PFSK-1 (cell line): ENCODE measurements around the gene ANO4.

ENCODE experiments used
- FOXP2 ChIP-seq: optimal IDR thresholded peaks from 2 replicates; pipeline ENCODE3; 2011; ENCODE audit warnings: borderline replicate concordance, control low read depth, inconsistent platforms; ENCODE audit not compliant: insufficient read depth; ENCODE audit errors: extremely low read length, extremely low read depth
- POLR2AphosphoS5 ChIP-seq: IDR thresholded peaks from 2 replicates; pipeline ENCODE4 v1.6.1; 2012; ENCODE audit warnings: low read depth, mild to moderate bottlenecking, control low read depth, low read length, moderate library complexity
- REST ChIP-seq, 2 experiments: IDR thresholded peaks; 2 replicates each; pipeline versions ENCODE4 v1.6.1 to v1.8.0; 2011 to 2012; ENCODE audit warnings: low read depth in 2 of 2, low read length in 2 of 2, control low read depth in 1 of 2, inconsistent platforms in 1 of 2, mild to moderate bottlenecking in 1 of 2, moderate library complexity in 1 of 2; ENCODE audit not compliant: insufficient read depth in 1 of 2
- SIN3A ChIP-seq: IDR thresholded peaks from 2 replicates; pipeline ENCODE4 v1.6.1; 2012; ENCODE audit warnings: mild to moderate bottlenecking, low read length, moderate library complexity, borderline replicate concordance; ENCODE audit not compliant: insufficient read depth
- TAF1 ChIP-seq: IDR thresholded peaks from 2 replicates; pipeline ENCODE4 v1.6.1; 2012; ENCODE audit warnings: low read length, control low read depth, borderline replicate concordance; ENCODE audit not compliant: insufficient read depth

Gene ANO4

GRCh38 chr12:100875771-100876170 is 81.2 kb downstream of the ANO4 start:
- no peak for TF ChIP-seq POLR2AphosphoS5
- TF ChIP-seq TAF1, result no peak
- TF ChIP-seq FOXP2, result no peak
- TF ChIP-seq SIN3A, result no peak
- no peak for TF ChIP-seq REST (IDR thresholded peaks at IDR 0.05; ENCODE audit: insufficient read depth in 1 of 2, low read depth in 2 of 2, low read length in 2 of 2)

GRCh38 chr12:100877776-100878175 is 83.2 kb downstream of the ANO4 start:
- TF ChIP-seq POLR2AphosphoS5 (no peak), FOXP2 (no peak), TAF1 (no peak), SIN3A (no peak), REST (IDR thresholded peaks at IDR 0.05; ENCODE audit: insufficient read depth in 1 of 2, low read depth in 2 of 2, low read length in 2 of 2) (no peak)

GRCh38 chr12:100895192-100895591 is 100.6 kb downstream of the ANO4 start:
- no peak for TF ChIP-seq TAF1
- no peak for TF ChIP-seq SIN3A
- no peak for TF ChIP-seq REST (IDR thresholded peaks at IDR 0.05; ENCODE audit: insufficient read depth in 1 of 2, low read depth in 2 of 2, low read length in 2 of 2)
- TF ChIP-seq FOXP2, result no peak
- TF ChIP-seq POLR2AphosphoS5, result no peak

GRCh38 chr12:100896192-100896591 is 101.6 kb downstream of the ANO4 start:
- no peak for TF ChIP-seq TAF1
- no peak for TF ChIP-seq POLR2AphosphoS5
- TF ChIP-seq FOXP2, result no peak
- no peak for TF ChIP-seq REST (IDR thresholded peaks at IDR 0.05; ENCODE audit: insufficient read depth in 1 of 2, low read depth in 2 of 2, low read length in 2 of 2)
- TF ChIP-seq SIN3A, result no peak

GRCh38 chr12:100897240-100897639 is 102.7 kb downstream of the ANO4 start:
- no peak for TF ChIP-seq POLR2AphosphoS5
- TF ChIP-seq FOXP2, result no peak
- no peak for TF ChIP-seq SIN3A
- TF ChIP-seq REST (IDR thresholded peaks at IDR 0.05; ENCODE audit: insufficient read depth in 1 of 2, low read depth in 2 of 2, low read length in 2 of 2), result no peak
- no peak for TF ChIP-seq TAF1
